PC-9 (cell line): ENCODE measurements around the gene MTERF2. TPM values are rescaled to one million over a fixed set of nuclear protein-coding genes. Genes with fewer than 3 reads are reported as not detected.

Experiments used
- BruUV-seq: library from RNA; stranded (reverse); fragments of 400-500 nt; replicated peaks from 2 replicates; lab custom pipeline; 2021; lab: Mats Ljungman, UMichigan
- CTCF ChIA-PET: fragments of 300-600 bp; sonication (Branson Sonifier 250); formaldehyde crosslinking; loops from one replicate; lab custom pipeline; 2022; ENCODE audit warnings: antibody characterized with exemption; lab: Charles Lee
- POLR2A ChIA-PET: fragments of 300-600 bp; sonication (Branson Sonifier 250); formaldehyde crosslinking; loops from one replicate; lab custom pipeline; 2022; ENCODE audit warnings: antibody characterized with exemption; ENCODE audit not compliant: unreplicated experiment; lab: Charles Lee
- DNase-seq, 2 experiments: peaks; one replicate each; pipeline versions ENCODE4 v3.0.0 to v3.0.0-alpha.2; 2015 to 2022; ENCODE audit warnings: mixed read lengths in 1 of 2
- H2AFZ ChIP-seq: fragments of 200-600 bp; sonication (generic); 2 replicates; pipeline ENCODE4 v1.8.1; 2017; ENCODE audit warnings: antibody characterized with exemption
- H3F3A ChIP-seq: fragments of 200-600 bp; sonication (generic); 2 replicates; pipeline ENCODE4 v1.8.1; 2017; ENCODE audit warnings: antibody characterized with exemption, mild to moderate bottlenecking, low read depth; ENCODE audit not compliant: insufficient read depth
- H3K27ac ChIP-seq: fragments of 200-600 bp; sonication (generic); 2 replicates; pipeline ENCODE4 v1.6.1; 2016; ENCODE audit warnings: mixed run types
- H3K27me3 ChIP-seq: fragments of 200-600 bp; sonication (generic); 2 replicates; pipeline ENCODE4 v1.6.1; 2016; ENCODE audit warnings: low read depth, mixed run types; ENCODE audit not compliant: insufficient read depth
- H3K36me3 ChIP-seq: fragments of 200-600 bp; sonication (generic); 2 replicates; pipeline ENCODE4 v1.6.1; 2016; ENCODE audit warnings: low read depth, mixed run types
- H3K4me1 ChIP-seq: fragments of 200-600 bp; sonication (generic); replicated peaks from 2 replicates; pipeline ENCODE4 v1.6.1; 2016; ENCODE audit warnings: mixed run types; ENCODE audit not compliant: insufficient read depth
- H3K4me2 ChIP-seq: fragments of 200-600 bp; sonication (generic); 2 replicates; pipeline ENCODE4 v1.6.1; 2017; ENCODE audit warnings: mixed run types
- H3K4me3 ChIP-seq: fragments of 200-600 bp; sonication (generic); 2 replicates; pipeline ENCODE4 v1.6.1; 2016; ENCODE audit warnings: mixed run types
- H3K79me2 ChIP-seq: fragments of 200-600 bp; sonication (generic); 2 replicates; pipeline ENCODE4 v1.6.1; 2017; ENCODE audit warnings: low read depth, mixed run types
- H3K9me2 ChIP-seq: fragments of 200-600 bp; sonication (generic); 2 replicates; pipeline ENCODE4 v1.8.1; 2017; ENCODE audit warnings: mild to moderate bottlenecking; ENCODE audit not compliant: insufficient read depth
- H3K9me3 ChIP-seq: fragments of 200-600 bp; sonication (generic); 2 replicates; pipeline ENCODE4 v1.8.1; 2016; ENCODE audit warnings: low read depth; ENCODE audit not compliant: insufficient read depth
- H4K20me1 ChIP-seq: fragments of 200-600 bp; sonication (generic); 2 replicates; pipeline ENCODE4 v1.8.1; 2017; ENCODE audit not compliant: insufficient read depth
- EZH2 ChIP-seq: fragments of 200-600 bp; sonication (generic); IDR thresholded peaks from 2 replicates; pipeline ENCODE4 v1.8.0; 2017; ENCODE audit warnings: antibody characterized with exemption, low read depth
- intact Hi-C: fragments of 100-400 bp; cut with micrococcal nuclease; formaldehyde crosslinking; loops from one replicate; pipeline ENCODE4 v1.10.0; 2022; ENCODE audit not compliant: unreplicated experiment
- total RNA-seq: library from RNA; stranded (reverse); gene quantifications from 2 replicates; pipeline ENCODE4 v1.2.3, GENCODE V29; 2021
- TF ChIP-seq, protein P1 (sequence below): fragments of 200-600 bp; sonication (generic); conservative IDR thresholded peaks from 2 replicates; pipeline ENCODE4 v1.6.1; 2017; ENCODE audit warnings: mixed run types, antibody characterized with exemption, mild to moderate bottlenecking, moderate library complexity

MTERF2 gene
- total RNA-seq, 1 experiment from 2014 or later, result 8.2 TPM

GRCh38 chr12:106976668-106977067 is 10.3 kb downstream of the MTERF2 start:
- 0 out of 2 replicates have a peak, but pooled peaks cover 5% of the 10 kb centered on the region for H4K20me1 ChIP-seq
- intact Hi-C loops, result no loop called here
- BruUV-seq, result no TSS peak
- H3K9me3 ChIP-seq, result no peaks in the 10 kb centered on the region
- peaks cover 8% of the 10 kb centered on the region; the same call in 1 of the 2 replicates for H3K36me3 ChIP-seq
- H3F3A ChIP-seq, result peaks cover 14% of the 10 kb centered on the region
- no peak overlapping the region for H2AFZ ChIP-seq
- POLR2A ChIA-PET, result interaction anchor here (0.6 kb wide), 1 partner anchor 115 kb away, joined by 3 read pairs; no protein-coding TSS in a partner anchor
- peaks cover 13% of the 10 kb centered on the region for H3K4me1 ChIP-seq
- TF ChIP-seq, protein P1, sequence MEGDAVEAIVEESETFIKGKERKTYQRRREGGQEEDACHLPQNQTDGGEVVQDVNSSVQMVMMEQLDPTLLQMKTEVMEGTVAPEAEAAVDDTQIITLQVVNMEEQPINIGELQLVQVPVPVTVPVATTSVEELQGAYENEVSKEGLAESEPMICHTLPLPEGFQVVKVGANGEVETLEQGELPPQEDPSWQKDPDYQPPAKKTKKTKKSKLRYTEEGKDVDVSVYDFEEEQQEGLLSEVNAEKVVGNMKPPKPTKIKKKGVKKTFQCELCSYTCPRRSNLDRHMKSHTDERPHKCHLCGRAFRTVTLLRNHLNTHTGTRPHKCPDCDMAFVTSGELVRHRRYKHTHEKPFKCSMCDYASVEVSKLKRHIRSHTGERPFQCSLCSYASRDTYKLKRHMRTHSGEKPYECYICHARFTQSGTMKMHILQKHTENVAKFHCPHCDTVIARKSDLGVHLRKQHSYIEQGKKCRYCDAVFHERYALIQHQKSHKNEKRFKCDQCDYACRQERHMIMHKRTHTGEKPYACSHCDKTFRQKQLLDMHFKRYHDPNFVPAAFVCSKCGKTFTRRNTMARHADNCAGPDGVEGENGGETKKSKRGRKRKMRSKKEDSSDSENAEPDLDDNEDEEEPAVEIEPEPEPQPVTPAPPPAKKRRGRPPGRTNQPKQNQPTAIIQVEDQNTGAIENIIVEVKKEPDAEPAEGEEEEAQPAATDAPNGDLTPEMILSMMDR, result no peak
- H3K27me3 ChIP-seq, result no peaks in the 10 kb centered on the region
- no peak overlapping the region for H3K4me3 ChIP-seq
- no peak overlapping the region for H3K4me2 ChIP-seq
- H3K9me2 ChIP-seq, result no peaks in the 10 kb centered on the region
- H3K79me2 ChIP-seq, result no peaks in the 10 kb centered on the region
- H3K27ac ChIP-seq, result no peak overlapping the region
- no peak for DNase-seq
- CTCF ChIA-PET, result interaction anchor here (0.7 kb wide), 1 partner anchor 672 kb away, joined by 8 read pairs; no protein-coding TSS in a partner anchor

DNA sequence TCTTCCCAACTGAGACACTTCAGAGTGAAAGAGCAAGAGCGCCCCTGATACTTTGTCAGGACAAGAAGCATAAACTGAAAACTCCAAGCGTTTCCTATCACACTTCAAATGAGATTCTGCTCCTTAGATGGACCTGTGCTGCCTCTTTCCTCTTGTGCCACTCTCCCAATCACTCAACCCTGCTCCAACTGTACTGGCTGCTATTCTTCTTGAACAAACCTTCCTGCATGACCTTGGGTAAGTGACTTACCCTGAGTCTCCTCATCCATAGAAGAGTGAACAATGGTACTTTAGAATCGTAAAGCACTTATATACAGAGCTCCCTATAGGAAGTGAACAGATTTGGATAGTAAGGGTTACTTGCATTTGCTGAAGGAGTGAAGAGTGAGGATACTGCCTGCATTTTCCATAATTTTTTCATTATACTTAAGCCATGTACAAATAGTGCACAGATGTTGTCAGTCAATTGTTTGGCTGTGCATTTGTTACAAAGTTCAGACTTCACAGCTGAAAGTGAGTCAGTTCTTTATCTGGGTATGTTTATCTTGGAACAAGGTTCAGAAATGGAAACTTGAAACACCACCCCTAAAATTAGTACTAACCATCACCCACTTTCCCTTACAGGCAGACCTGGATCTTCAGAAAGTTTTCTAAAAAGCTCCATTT is 10.8 kb downstream of the MTERF2 start:
- DNase-seq, result peak in 1 of 2 experiments; percentile 44
- Histone ChIP-seq H2AFZ (no peak overlapping the region), H3K9me2 (no peaks in the 10 kb centered on the region), H3K4me3 (no peak overlapping the region), H4K20me1 (0 out of 2 replicates have a peak, but pooled peaks cover 5% of the 10 kb centered on the region), H3K4me1 (peaks cover 13% of the 10 kb centered on the region), H3K9me3 (no peaks in the 10 kb centered on the region), H3K79me2 (no peaks in the 10 kb centered on the region), H3K4me2 (peak overlapping the region; percentile 27), H3K36me3 (peaks cover 8% of the 10 kb centered on the region; the same call in 1 of the 2 replicates), H3K27ac (no peak overlapping the region), H3F3A (peaks cover 14% of the 10 kb centered on the region), H3K27me3 (no peaks in the 10 kb centered on the region)
- ChIA-PET CTCF (interaction anchor here (0.7 kb wide), 1 partner anchor 671 kb away, joined by 8 read pairs; no protein-coding TSS in a partner anchor), POLR2A (interaction anchor here (0.6 kb wide), 1 partner anchor 116 kb away, joined by 3 read pairs; no protein-coding TSS in a partner anchor)
- no TSS peak for BruUV-seq
- TF ChIP-seq, protein P1, result no peak
- no peak for TF ChIP-seq EZH2
- intact Hi-C loops, result no loop called here

DNA sequence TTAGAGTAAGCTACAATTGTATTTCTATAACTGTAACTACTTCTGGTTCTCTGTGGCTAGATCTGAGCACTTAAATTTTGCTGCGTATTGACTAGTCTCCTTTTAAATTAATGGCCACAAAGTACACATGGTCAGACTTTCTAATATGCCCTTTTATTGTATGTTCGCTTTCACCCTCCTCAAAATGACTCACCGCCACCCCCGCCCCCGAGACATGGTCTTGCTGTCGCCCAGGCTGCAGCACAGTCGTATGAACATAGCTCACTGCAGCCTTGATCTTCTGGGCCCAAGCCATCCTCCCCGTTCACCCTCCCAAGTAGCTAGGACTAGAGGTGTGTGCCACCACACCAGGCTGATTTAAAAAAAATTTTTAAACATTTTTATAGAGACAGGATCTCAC is 11.8 kb downstream of the MTERF2 start:
- no peak overlapping the region for H3K4me2 ChIP-seq
- intact Hi-C loops, result no loop called here
- no peak overlapping the region for H3K27ac ChIP-seq
- ChIA-PET POLR2A (no interaction called here), CTCF (no interaction called here)
- H4K20me1 ChIP-seq, result 0 out of 2 replicates have a peak, but pooled peaks cover 5% of the 10 kb centered on the region
- H3K36me3 ChIP-seq, result peaks cover 8% of the 10 kb centered on the region; the same call in 1 of the 2 replicates
- H3K4me1 ChIP-seq, result peaks cover 13% of the 10 kb centered on the region
- no peak overlapping the region for H2AFZ ChIP-seq
- BruUV-seq, result no TSS peak
- no peak overlapping the region for H3K4me3 ChIP-seq
- DNase-seq, result no peak
- peaks cover 14% of the 10 kb centered on the region for H3F3A ChIP-seq
- no peaks in the 10 kb centered on the region for H3K27me3 ChIP-seq
- H3K9me2 ChIP-seq, result no peaks in the 10 kb centered on the region
- H3K79me2 ChIP-seq, result no peaks in the 10 kb centered on the region
- H3K9me3 ChIP-seq, result no peaks in the 10 kb centered on the region
- no peak for TF ChIP-seq EZH2
- TF ChIP-seq, protein P1, result no peak
